Astrocyte (in vitro differentiated cells and primary cell): Measurements from ENCODE around the gene MMP7. TPM values are rescaled to one million over a fixed set of nuclear protein-coding genes. Genes with fewer than 3 reads are reported as not detected.

Experiments
- DNase-seq: peaks from one replicate; pipeline ENCODE4 v3.0.0-alpha.2; 2010; ENCODE audit warnings: low read depth
- FAIRE-seq: peaks from 2 replicates; lab custom pipeline; 2011; peaks lifted over from hg19 to GRCh38; lab: Jason Lieb, UNC
- H2AFZ ChIP-seq: 2 replicates; pipeline ENCODE4 v1.6.0; 2012; ENCODE audit warnings: low read depth, low read length, inconsistent platforms
- H3K27ac ChIP-seq: 2 replicates; pipeline ENCODE4 v1.5.1; 2011; ENCODE audit warnings: low read depth, low read length, inconsistent platforms
- H3K27me3 ChIP-seq: 2 replicates; pipeline ENCODE4 v1.6.0; 2011; ENCODE audit warnings: low read length, inconsistent platforms; ENCODE audit not compliant: insufficient read depth
- H3K36me3 ChIP-seq: 2 replicates; pipeline ENCODE4 v1.5.1; 2011; ENCODE audit warnings: low read length, inconsistent platforms; ENCODE audit not compliant: insufficient read depth
- H3K4me1 ChIP-seq: 2 replicates; pipeline ENCODE4 v1.5.1; 2011; ENCODE audit warnings: low read length, inconsistent platforms; ENCODE audit not compliant: insufficient read depth
- H3K4me2 ChIP-seq: 2 replicates; pipeline ENCODE4 v1.6.0; 2012; ENCODE audit warnings: low read length, inconsistent platforms
- H3K4me3 ChIP-seq: 2 replicates; pipeline ENCODE4 v1.5.1; 2011; ENCODE audit warnings: low read depth, mild to moderate bottlenecking, low read length, inconsistent platforms; ENCODE audit not compliant: insufficient read depth
- H3K79me2 ChIP-seq: 2 replicates; pipeline ENCODE4 v1.6.0; 2012; ENCODE audit warnings: mild to moderate bottlenecking, low read length, inconsistent platforms; ENCODE audit not compliant: insufficient read depth
- H3K9ac ChIP-seq: 2 replicates; pipeline ENCODE4 v1.6.0; 2012; ENCODE audit warnings: mild to moderate bottlenecking, low read length, inconsistent platforms
- H3K9me3 ChIP-seq: 2 replicates; pipeline ENCODE4 v1.5.1; 2012; ENCODE audit warnings: low read depth, mild to moderate bottlenecking, low read length, inconsistent platforms; ENCODE audit not compliant: insufficient read depth
- H4K20me1 ChIP-seq: 2 replicates; pipeline ENCODE4 v1.6.0; 2012; ENCODE audit warnings: low read length, inconsistent platforms; ENCODE audit not compliant: insufficient read depth
- H3K27ac Mint-ChIP-seq: one replicate; pipeline ENCODE4 v1.8.0; 2021; ENCODE audit warnings: mild to moderate bottlenecking, mixed read lengths; ENCODE audit not compliant: unreplicated experiment
- H3K27me3 Mint-ChIP-seq: one replicate; pipeline ENCODE4 v1.8.0; 2021; ENCODE audit warnings: low read depth, mixed read lengths; ENCODE audit not compliant: unreplicated experiment
- H3K36me3 Mint-ChIP-seq: one replicate; pipeline ENCODE4 v1.8.0; 2021; ENCODE audit warnings: low read depth, mixed read lengths; ENCODE audit not compliant: unreplicated experiment
- H3K4me1 Mint-ChIP-seq: one replicate; pipeline ENCODE4 v1.8.0; 2021; ENCODE audit warnings: low read depth, mixed read lengths; ENCODE audit not compliant: unreplicated experiment
- H3K4me3 Mint-ChIP-seq: one replicate; pipeline ENCODE4 v1.8.0; 2021; ENCODE audit warnings: mild to moderate bottlenecking, moderate library complexity, mixed read lengths; ENCODE audit not compliant: unreplicated experiment
- H3K9me3 Mint-ChIP-seq: one replicate; pipeline ENCODE4 v1.8.0; 2021; ENCODE audit warnings: mild to moderate bottlenecking, mixed read lengths; ENCODE audit not compliant: unreplicated experiment
- CTCF ChIP-seq: IDR thresholded peaks from 2 replicates; pipeline ENCODE4 v1.5.1; 2011; ENCODE audit warnings: low read depth, mild to moderate bottlenecking, inconsistent platforms, low read length, moderate library complexity; ENCODE audit not compliant: insufficient read depth
- EZH2 ChIP-seq: IDR thresholded peaks from 2 replicates; pipeline ENCODE4 v1.6.1; 2012; ENCODE audit warnings: mild to moderate bottlenecking, low read length, inconsistent platforms; ENCODE audit not compliant: insufficient read depth
- total RNA-seq: library from RNA; stranded (reverse); gene quantifications from 2 replicates; pipeline ENCODE4 v1.2.1, GENCODE V29; 2021

Gene MMP7
- total RNA-seq, 1 donor from 2014 or later = 2.6 TPM

- no peaks in the 10 kb centered on the region for H3K9me3 Mint-ChIP-seq
- no peak overlapping the region for H3K9ac ChIP-seq
- no peak overlapping the region for H3K27ac ChIP-seq
- no peaks in the 10 kb centered on the region for H3K36me3 ChIP-seq
- H3K9me3 ChIP-seq = no peaks in the 10 kb centered on the region
- peaks cover 4% of the 10 kb centered on the region for H3K4me1 ChIP-seq
- H3K27ac Mint-ChIP-seq = no peak overlapping the region
- no peaks in the 10 kb centered on the region for H3K27me3 Mint-ChIP-seq
- no peaks in the 10 kb centered on the region for H4K20me1 ChIP-seq
- no peaks in the 10 kb centered on the region for H3K36me3 Mint-ChIP-seq
- DNase-seq = no peak
- no peak overlapping the region for H3K4me3 ChIP-seq
- H3K4me1 Mint-ChIP-seq = peaks cover 12% of the 10 kb centered on the region
- H3K79me2 ChIP-seq = no peaks in the 10 kb centered on the region
- H2AFZ ChIP-seq = no peak overlapping the region
- H3K27me3 ChIP-seq = no peaks in the 10 kb centered on the region
- no peak for TF ChIP-seq EZH2
- no peak for TF ChIP-seq CTCF
- H3K4me3 Mint-ChIP-seq = no peak overlapping the region
- no peak for FAIRE-seq
- H3K4me2 ChIP-seq = no peak overlapping the region
Measured at GRCh38 chr11:102546923-102547471, 16.4 kb upstream of the MMP7 start.

GRCh38 chr11:102546427-102546826 lies 15.9 kb upstream of the MMP7 start:
- no peaks in the 10 kb centered on the region for H3K79me2 ChIP-seq
- Mint-ChIP-seq H3K27me3 (no peaks in the 10 kb centered on the region), H3K36me3 (no peaks in the 10 kb centered on the region), H3K4me3 (no peak overlapping the region), H3K4me1 (peaks cover 7% of the 10 kb centered on the region), H3K27ac (no peak overlapping the region), H3K9me3 (no peaks in the 10 kb centered on the region)
- no peaks in the 10 kb centered on the region for H3K36me3 ChIP-seq
- DNase-seq (no peak), FAIRE-seq (no peak)
- no peak overlapping the region for H3K9ac ChIP-seq
- H3K9me3 ChIP-seq = no peaks in the 10 kb centered on the region
- H3K27me3 ChIP-seq = no peaks in the 10 kb centered on the region
- H3K4me3 ChIP-seq = no peak overlapping the region
- H2AFZ ChIP-seq = no peak overlapping the region
- TF ChIP-seq EZH2 (no peak), CTCF (no peak)
- no peaks in the 10 kb centered on the region for H4K20me1 ChIP-seq
- no peak overlapping the region for H3K4me2 ChIP-seq
- no peak overlapping the region for H3K27ac ChIP-seq
- H3K4me1 ChIP-seq = no peaks in the 10 kb centered on the region

- H3K36me3 ChIP-seq = no peaks in the 10 kb centered on the region
- no peaks in the 10 kb centered on the region for H3K27me3 ChIP-seq
- H3K4me1 ChIP-seq = no peaks in the 10 kb centered on the region
- no peaks in the 10 kb centered on the region for H3K79me2 ChIP-seq
- H3K27me3 Mint-ChIP-seq = no peaks in the 10 kb centered on the region
- no peaks in the 10 kb centered on the region for H4K20me1 ChIP-seq
- no peak for DNase-seq
- H3K36me3 Mint-ChIP-seq = no peaks in the 10 kb centered on the region
- H2AFZ ChIP-seq = no peak overlapping the region
- no peaks in the 10 kb centered on the region for H3K9me3 Mint-ChIP-seq
- TF ChIP-seq CTCF = no peak
- TF ChIP-seq EZH2 = no peak
- H3K4me3 Mint-ChIP-seq = no peak overlapping the region
- FAIRE-seq = no peak
- H3K4me3 ChIP-seq = no peak overlapping the region
- no peak overlapping the region for H3K27ac Mint-ChIP-seq
- H3K27ac ChIP-seq = no peak overlapping the region
- no peak overlapping the region for H3K9ac ChIP-seq
- peaks cover 5% of the 10 kb centered on the region for H3K4me1 Mint-ChIP-seq
- H3K4me2 ChIP-seq = no peak overlapping the region
- no peaks in the 10 kb centered on the region for H3K9me3 ChIP-seq
Measured at GRCh38 chr11:102545701-102546100, 15.2 kb upstream of the MMP7 start.
